SK-N-MC (cell line): Measurements from ENCODE around the gene GATM.

ENCODE experiments used
- EZH2 ChIP-seq: fragments of 200-600 bp; sonication (generic); IDR thresholded peaks from one replicate; pipeline ENCODE4 v1.6.1; 2017; ENCODE audit warnings: antibody characterized with exemption
- POLR2AphosphoS5 ChIP-seq: IDR thresholded peaks from 2 replicates; pipeline ENCODE4 v1.6.1; 2012; ENCODE audit warnings: mild to moderate bottlenecking, low read depth, low read length, borderline replicate concordance

DNA sequence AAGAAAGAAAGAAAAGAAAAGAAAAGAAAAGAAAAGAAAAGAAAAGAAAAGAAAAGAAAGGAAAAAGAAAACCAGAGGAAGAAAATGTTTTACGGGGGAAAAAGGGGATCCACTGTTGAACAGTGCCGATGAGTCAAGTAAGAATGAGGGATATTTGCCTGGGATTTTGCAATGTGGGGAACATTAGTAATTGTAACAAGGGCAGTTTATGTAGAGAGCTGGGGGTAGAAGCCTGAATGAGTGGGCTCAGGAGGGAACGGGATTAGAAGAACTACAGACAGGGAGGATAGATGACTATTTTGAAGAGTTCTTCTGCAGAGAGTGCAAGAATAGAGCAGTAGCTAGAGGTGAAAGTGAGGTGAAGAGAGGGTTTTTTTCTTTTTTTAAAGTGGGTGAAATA lies 28.7 kb downstream of the GATM start:
- TF ChIP-seq POLR2AphosphoS5 (no peak), EZH2 (no peak)
